ENCODE data around the gene IRF3. TPM values are rescaled to one million over a fixed set of nuclear protein-coding genes. Genes with fewer than 3 reads are reported as not detected.
A peak's percentile ranks its signal among the peaks of the same experiment; 100 is the strongest.
"Not testable (repeated sequence)": the region's sequence is repeated elsewhere in the genome, so short reads cannot be mapped to it uniquely, and the experiment has no call there.

Gene IRF3
- polyA plus RNA-seq, 10 donors = 25.2 to 44.4 (median 33.7) TPM

GRCh38 chr19:49651029-49651819 lies 14.4 kb downstream of the IRF3 start:
- DNase-seq = no peak

DNA sequence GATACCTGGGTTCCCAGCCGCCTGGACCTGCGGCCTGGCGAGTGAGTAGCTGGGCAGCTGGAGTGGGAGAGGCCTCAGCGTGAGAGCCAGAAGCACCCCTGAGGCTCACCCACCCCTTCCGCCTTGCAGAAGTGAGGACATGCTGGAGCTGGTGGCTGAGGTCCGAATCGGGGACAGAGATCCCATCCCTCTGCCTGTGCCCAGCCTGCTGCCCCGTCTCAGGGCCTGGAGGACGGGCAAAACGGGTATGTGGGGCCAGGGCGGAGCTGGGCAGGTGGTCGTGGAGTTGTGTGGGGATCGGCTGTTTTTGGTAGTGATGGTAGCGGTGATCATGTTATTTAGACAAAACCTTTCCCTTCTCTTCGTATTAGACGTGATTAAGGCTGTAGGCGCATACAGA lies 19.1 kb downstream of the IRF3 start:
- no peak for DNase-seq

GRCh38 chr19:49645995-49646394 lies 19.7 kb downstream of the IRF3 start:
- no peak for DNase-seq

DNA sequence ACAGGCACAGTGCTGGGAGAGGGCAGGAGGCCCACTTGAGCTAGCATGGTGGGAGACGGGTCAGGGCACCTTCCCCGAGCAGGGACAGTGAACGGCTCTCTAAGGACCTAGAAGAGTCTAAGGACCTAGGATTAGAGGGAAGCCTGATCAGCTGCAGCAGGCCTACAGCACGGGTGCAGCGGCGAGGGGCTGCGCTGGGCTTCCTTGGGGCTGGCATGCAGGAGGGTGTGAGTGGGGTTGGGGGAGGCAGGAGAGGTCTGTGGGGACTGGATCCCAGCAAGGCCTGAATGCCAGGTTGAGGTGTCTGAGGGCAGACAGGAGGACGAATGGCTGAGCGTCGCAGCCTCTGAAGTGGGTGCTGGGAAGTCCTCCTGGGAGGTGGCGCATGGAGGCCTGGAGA lies 20.1 kb downstream of the IRF3 start:
- DNase-seq = no peak

DNA sequence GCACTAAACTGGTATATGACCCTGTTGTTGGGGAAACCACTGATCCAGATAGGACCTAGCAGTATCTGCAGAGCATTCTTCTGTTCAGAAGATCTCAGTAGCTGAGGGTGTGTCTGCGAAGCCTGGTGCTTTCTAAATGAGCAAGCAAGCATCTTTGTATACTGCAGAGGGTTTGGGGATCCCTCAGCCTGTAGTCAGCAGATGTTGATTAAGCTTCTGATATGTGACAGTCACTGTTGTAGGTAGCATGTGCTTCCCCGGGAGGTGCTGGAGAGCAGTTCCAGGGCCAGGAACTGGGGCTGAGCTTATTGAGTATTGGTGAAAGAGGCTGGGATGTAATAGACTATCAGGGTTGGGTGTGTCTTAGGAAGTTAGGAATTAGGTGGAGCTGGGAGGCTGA lies 22.2 kb downstream of the IRF3 start:
- no peak for DNase-seq

DNA sequence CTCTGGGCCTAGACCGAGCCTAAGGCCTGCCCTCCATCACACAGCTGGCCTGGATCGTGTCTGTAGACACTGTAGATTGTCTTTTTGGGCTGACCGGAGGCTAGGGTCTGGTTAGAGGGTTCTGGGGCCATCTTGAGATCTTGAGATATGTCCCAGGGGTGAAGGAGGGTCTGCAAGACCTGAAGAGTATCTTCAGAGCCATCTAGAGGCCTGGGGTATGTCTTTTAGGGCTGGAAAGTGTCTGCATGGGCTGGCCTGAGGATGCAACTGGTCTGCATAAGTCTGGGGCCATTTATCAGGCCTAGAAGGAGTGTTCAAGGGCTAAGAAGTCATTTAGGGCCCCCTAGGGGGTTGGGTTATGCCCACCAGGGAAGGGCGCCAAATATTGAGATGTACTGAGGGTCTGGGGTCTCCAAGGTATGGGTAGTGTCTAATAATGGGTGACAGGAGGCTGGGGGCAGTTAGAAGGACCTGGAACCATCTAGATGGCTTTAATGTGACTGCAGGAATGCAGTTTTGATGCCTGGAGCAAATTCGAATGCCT lies 23.1 kb downstream of the IRF3 start:
- DNase-seq = no peak

- DNase-seq = peak; percentile 99 to 100 (median 100)
Measured at GRCh38 chr19:49641688-49642491, 23.8 kb downstream of the IRF3 start, which contains the start of gene SCAF1. SCAF1 (plus strand) TSS chr19:49642209; CDS start chr19:49645027, 2,818 bp downstream.

GRCh38 chr19:49640113-49640898 lies 25.4 kb downstream of the IRF3 start, which contains the start of gene RRAS:
RRAS (minus strand) TSS chr19:49640143; CDS start chr19:49640098, 45 bp downstream.
- DNase-seq = peak; percentile 100

DNA sequence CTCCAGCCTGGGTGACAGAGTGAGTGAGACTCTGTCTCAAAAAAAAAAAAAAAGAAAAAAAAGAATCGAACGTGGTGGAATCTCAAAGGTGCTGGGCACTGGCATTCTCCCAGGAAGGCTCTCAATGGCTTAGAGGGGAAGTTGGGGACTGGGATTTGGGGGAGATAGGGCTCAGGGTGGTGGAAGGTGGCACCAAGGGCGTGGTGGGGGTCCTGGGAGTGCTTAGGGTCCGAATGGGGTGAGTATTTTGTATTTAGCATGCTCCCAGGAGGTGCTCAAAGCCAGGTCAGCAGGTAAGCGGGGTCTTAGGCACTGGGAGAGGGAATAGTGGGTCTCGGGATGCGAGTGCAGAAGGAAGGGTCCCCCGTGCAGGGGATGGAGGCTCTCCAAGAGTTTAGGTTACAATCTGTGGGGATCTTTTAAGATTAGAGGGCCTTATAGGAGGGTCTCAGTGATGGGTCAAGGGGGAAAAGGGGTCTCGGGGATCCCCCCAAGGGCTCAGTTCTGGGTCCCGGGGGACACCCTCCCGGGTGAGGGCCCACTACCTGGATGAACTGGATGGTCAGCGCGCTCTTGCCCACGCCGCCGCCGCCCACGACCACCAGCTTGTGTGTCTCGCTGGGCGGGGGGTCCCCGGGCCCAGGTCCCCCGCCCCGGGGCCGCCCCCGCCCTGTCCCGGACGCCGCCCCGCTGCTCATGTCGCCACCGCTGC lies 26.1 kb downstream of the IRF3 start:
- peak in 1 of 3 donors; percentile 65 for DNase-seq

DNA sequence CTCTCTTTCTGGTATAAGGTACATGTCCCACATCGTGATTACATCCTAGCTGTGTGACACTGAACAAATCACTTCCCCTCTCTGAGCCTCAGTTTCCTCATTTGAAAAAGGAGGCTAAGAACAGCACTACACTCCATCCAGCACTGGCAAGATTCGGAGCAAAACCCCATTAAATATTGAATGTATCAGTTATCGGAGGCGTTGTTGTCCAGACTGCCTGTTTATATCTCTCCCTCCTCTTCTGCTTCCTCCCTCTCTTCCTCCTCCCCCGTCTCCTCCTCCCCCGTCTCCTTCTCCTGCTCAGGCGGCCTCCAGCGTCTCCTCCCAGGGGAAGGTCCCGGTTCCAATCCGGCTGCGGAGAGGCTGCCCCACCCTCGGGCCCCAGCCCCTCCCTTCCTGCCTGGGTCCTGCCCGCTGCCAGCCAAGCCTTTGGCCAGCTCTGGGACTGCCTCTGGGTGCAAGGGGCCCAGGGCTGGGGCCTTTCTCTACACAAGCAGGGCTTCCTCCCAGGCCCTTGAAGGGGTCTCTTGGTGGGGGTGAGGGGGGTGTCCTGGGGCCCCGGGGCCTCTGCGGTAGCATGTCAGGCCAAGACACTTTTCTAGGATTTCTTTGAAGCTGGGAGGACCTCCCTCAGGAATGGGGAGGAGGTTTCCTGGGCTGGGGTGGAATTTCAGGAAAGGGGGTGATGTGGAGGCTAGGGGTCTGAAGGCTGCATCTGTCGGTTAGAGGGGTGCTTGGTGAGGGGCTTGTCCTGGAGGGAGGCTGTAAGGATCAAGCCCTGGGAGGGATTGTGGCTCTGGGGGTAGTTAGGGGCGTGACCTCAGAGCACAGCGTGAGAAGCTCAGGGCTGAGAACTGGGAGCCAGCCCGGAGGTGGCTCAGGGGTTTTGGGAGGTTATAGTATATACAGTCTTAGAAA lies 27.6 kb downstream of the IRF3 start:
- DNase-seq = peak; percentile 51 to 80 (median 58)

DNA sequence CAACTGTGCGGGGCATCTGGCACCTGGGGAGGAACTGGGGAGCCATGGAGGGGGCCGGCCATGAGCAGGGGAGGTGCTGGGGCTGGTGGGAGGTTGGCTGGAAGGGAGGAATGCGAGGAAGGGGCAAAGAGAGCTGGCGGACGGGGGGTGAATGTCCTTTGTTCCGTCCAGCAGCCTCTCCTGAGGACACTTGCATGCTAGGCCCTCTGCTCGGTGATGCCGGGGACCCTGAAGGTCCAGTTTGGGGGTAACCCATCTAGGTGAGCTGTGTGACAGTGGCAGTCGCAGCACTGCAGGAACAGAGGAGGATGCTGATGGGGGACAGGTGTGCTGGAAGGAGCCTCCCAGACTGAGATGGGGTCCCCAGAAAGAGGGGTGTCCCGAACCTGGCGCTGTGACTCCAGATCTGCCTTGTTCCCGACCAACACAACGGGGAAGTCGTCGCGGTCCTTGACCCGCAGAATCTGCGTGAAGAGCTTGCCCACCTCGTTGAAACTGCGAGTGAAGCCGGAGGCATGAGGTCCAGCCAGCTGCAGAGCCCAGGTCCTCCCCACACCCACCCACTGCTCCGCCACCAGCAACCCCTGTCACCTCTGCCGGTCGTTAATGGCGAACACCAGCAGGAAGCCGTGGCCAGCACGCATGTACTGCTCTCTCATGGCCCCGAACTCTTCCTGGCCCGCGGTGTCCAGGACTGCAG lies 29.3 kb downstream of the IRF3 start:
- DNase-seq = no peak

- DNase-seq = peak in 1 of 3 donors; percentile 36
Measured at GRCh38 chr19:49635530-49636232, 30.0 kb downstream of the IRF3 start.

- DNase-seq = not testable (repeated sequence)
Measured at GRCh38 chr19:49633273-49633672, 32.4 kb downstream of the IRF3 start.

- DNase-seq = no peak
Measured at GRCh38 chr19:49632576-49632975, 33.1 kb downstream of the IRF3 start.

DNA sequence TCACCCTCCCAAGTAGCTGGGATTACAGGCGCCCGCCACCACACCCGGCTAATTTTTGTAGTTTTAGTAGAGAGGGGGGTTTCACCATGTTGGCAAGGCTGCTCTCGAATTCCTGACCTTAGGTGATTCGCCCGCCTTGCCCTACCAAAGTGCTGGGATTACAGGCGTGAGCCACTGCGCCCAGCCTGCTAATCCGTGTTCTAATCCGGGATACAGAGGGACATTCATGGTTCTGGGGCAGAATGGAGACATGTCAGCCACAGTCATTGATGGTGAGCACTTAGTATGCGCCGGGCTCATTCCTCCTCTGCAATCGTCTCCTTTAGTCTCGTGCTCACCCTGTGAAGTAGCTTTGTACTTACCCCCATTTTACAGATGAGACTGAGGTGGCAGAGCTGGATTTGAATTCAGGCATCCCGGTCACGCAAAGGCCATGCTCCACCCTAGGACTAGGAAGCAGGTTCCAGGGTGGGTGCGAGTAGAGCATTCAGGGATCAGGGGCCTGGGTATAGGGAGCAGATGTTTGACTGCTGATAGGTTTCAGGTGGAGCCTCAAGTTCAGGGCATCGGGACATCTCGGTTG lies 34.0 kb downstream of the IRF3 start:
- no peak for DNase-seq

GRCh38 chr19:49631014-49631588 lies 34.6 kb downstream of the IRF3 start:
- DNase-seq = peak in 1 of 3 donors; percentile 23

- no peak for DNase-seq
Measured at GRCh38 chr19:49629659-49630058, 36.0 kb downstream of the IRF3 start.

GRCh38 chr19:49626226-49626625 lies 39.4 kb downstream of the IRF3 start:
- no peak for DNase-seq

All from muscle of back (tissue), 11 donors.